Measurements from ENCODE around the gene SMO.

Gene SMO

GRCh38 chr7:129227646-129228578 lies 39.5 kb downstream of the SMO start:
- POLR2A ChIA-PET = no interaction called here
- TF ChIP-seq FOXM1 (IDR thresholded peaks at IDR 0.05; ENCODE audit: borderline replicate concordance) (no peak), SUZ12 (IDR thresholded peaks at IDR 0.05) (no peak), LEF1 (IDR thresholded peaks at IDR 0.05; ENCODE audit: borderline replicate concordance) (no peak), TARDBP (IDR thresholded peaks at IDR 0.05) (no peak), ZNF384 (IDR thresholded peaks at IDR 0.05) (0 out of 2 replicates have a peak, but pooled peaks have one; percentile 2), FOXK2 (IDR thresholded peaks at IDR 0.05) (no peak), L3MBTL2 (conservative IDR thresholded peaks at IDR 0.05) (no peak)
- TF ChIP-seq, protein P1, sequence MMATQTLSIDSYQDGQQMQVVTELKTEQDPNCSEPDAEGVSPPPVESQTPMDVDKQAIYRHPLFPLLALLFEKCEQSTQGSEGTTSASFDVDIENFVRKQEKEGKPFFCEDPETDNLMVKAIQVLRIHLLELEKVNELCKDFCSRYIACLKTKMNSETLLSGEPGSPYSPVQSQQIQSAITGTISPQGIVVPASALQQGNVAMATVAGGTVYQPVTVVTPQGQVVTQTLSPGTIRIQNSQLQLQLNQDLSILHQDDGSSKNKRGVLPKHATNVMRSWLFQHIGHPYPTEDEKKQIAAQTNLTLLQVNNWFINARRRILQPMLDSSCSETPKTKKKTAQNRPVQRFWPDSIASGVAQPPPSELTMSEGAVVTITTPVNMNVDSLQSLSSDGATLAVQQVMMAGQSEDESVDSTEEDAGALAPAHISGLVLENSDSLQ (IDR thresholded peaks at IDR 0.05) = peak; percentile 56
- CTCF ChIA-PET = interaction anchor here (1.2 kb wide), 1 partner anchor 64 kb away, joined by 3 read pairs; no protein-coding TSS in a partner anchor
- DNase-seq (ENCODE audit: extremely low spot score) = no peak

DNA sequence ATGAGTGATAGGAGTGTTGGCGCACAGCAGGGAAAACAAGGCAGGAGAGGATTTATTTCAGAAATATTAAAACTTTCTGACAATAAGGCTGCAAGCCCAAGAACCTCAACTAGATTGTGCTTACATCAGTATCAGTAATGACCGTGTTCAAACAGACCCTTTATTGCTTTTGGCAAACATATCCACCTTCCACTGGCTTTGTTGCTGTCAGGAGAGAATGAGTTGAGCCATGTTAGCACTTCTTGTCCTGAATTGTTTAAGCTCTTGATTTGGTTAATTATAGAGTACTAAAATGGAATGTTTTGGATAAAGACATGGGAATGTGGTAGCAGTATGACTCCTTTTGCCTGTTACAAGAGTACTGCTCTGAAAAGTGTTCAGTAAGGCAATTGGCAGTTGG lies 40.2 kb downstream of the SMO start:
- TF ChIP-seq LEF1 (IDR thresholded peaks at IDR 0.05; ENCODE audit: borderline replicate concordance) (no peak), ELF4 (IDR thresholded peaks at IDR 0.05) (no peak), TARDBP (IDR thresholded peaks at IDR 0.05) (no peak), NFRKB (IDR thresholded peaks at IDR 0.05) (no peak), ZNF384 (IDR thresholded peaks at IDR 0.05) (no peak), CTBP1 (IDR thresholded peaks at IDR 0.05; ENCODE audit: borderline replicate concordance) (no peak), FOXK2 (IDR thresholded peaks at IDR 0.05) (no peak), SUZ12 (IDR thresholded peaks at IDR 0.05) (no peak)
- TF ChIP-seq, protein P1 (IDR thresholded peaks at IDR 0.05) = no peak
- CTCF ChIA-PET = no interaction called here
- POLR2A ChIA-PET = no interaction called here
- DNase-seq (ENCODE audit: extremely low spot score) = no peak

- CTCF ChIA-PET = interaction anchor here (0.9 kb wide), 1 partner anchor 13 kb away, joined by 4 read pairs; no protein-coding TSS in a partner anchor
These were observed 43.2 kb downstream of the SMO start for GRCh38 chr7:129231666-129232065.

GRCh38 chr7:129238546-129238945 lies 50.1 kb downstream of the SMO start:
- TF ChIP-seq SP1 (IDR thresholded peaks at IDR 0.05) (no peak), ELF4 (IDR thresholded peaks at IDR 0.05) (no peak), SUZ12 (IDR thresholded peaks at IDR 0.05) (no peak), LEF1 (IDR thresholded peaks at IDR 0.05; ENCODE audit: borderline replicate concordance) (no peak), CTBP1 (IDR thresholded peaks at IDR 0.05; ENCODE audit: borderline replicate concordance) (no peak), BHLHE40 (IDR thresholded peaks at IDR 0.05; ENCODE audit: borderline replicate concordance) (no peak), ARNT (IDR thresholded peaks at IDR 0.05) (no peak), FOXA1 (IDR thresholded peaks at IDR 0.05) (no peak), ZNF384 (IDR thresholded peaks at IDR 0.05) (no peak), FOXM1 (IDR thresholded peaks at IDR 0.05; ENCODE audit: borderline replicate concordance) (no peak), L3MBTL2 (conservative IDR thresholded peaks at IDR 0.05) (no peak), FOXK2 (IDR thresholded peaks at IDR 0.05) (no peak), HDGF (IDR thresholded peaks at IDR 0.05; ENCODE audit: borderline replicate concordance) (no peak), NFRKB (IDR thresholded peaks at IDR 0.05) (no peak), TARDBP (IDR thresholded peaks at IDR 0.05) (no peak)
- TF ChIP-seq, protein P1 (IDR thresholded peaks at IDR 0.05) = no peak
- ChIA-PET CTCF (interaction anchor here (0.6 to 0.7 kb wide), 2 partner anchors 239 to 764 kb away, joined by 4 to 9 read pairs; no protein-coding TSS in a partner anchor), POLR2A (no interaction called here)
- DNase-seq (ENCODE audit: extremely low spot score) = no peak

More at GRCh38 chr7:129231666-129232065, 43.2 kb downstream of the SMO start:
- TF ChIP-seq FOXM1 (IDR thresholded peaks at IDR 0.05; ENCODE audit: borderline replicate concordance) (no peak), FOXA1 (IDR thresholded peaks at IDR 0.05) (no peak), FOXK2 (IDR thresholded peaks at IDR 0.05) (no peak), ARNT (IDR thresholded peaks at IDR 0.05) (no peak), L3MBTL2 (conservative IDR thresholded peaks at IDR 0.05) (no peak), TARDBP (IDR thresholded peaks at IDR 0.05) (no peak), BHLHE40 (IDR thresholded peaks at IDR 0.05; ENCODE audit: borderline replicate concordance) (no peak), NFRKB (IDR thresholded peaks at IDR 0.05) (no peak), ZNF384 (IDR thresholded peaks at IDR 0.05) (no peak), CTBP1 (IDR thresholded peaks at IDR 0.05; ENCODE audit: borderline replicate concordance) (no peak), HDGF (IDR thresholded peaks at IDR 0.05; ENCODE audit: borderline replicate concordance) (no peak), LEF1 (IDR thresholded peaks at IDR 0.05; ENCODE audit: borderline replicate concordance) (no peak), ELF4 (IDR thresholded peaks at IDR 0.05) (no peak), SP1 (IDR thresholded peaks at IDR 0.05) (no peak), SUZ12 (IDR thresholded peaks at IDR 0.05) (no peak)
- TF ChIP-seq, protein P1 (IDR thresholded peaks at IDR 0.05) = no peak
- POLR2A ChIA-PET = no interaction called here
- no peak for DNase-seq (ENCODE audit: extremely low spot score)

DNA sequence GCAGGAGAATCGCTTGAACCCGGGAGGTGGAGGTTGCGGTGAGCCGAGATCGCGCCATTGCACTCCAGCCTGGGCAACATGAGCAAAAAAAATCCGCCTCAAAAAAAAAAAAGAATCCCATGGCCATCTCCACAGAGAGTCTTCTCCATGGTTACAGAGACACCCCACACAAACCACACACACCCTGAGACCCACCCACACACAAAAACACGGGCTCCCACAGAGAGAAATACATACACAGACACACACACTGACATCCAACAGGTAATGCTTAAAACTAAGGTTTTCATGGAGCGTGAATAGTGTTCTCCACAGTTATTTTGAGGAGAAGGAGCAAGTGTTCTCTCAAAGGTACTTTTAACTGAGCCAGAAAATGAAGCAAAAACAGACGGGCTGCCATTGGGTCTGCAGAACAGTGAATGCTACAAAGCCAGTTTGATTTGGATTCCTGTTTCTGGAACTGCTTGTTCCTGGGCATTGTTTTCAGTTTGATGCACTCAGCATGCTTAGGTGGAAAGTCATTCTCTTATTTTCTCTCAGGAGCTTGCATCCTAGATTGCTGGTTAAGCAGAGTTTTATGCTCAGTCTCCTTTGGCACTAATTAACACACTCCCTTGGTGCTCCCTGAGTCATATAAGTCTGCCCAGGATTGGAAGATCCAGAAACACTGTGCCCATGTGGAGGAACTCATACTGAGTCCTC lies 51.8 kb downstream of the SMO start:
- no peak for TF ChIP-seq LEF1 (IDR thresholded peaks at IDR 0.05; ENCODE audit: borderline replicate concordance)
- no peak for TF ChIP-seq FOXK2 (IDR thresholded peaks at IDR 0.05)
- TF ChIP-seq SUZ12 (IDR thresholded peaks at IDR 0.05) = no peak
- TF ChIP-seq HDGF (IDR thresholded peaks at IDR 0.05; ENCODE audit: borderline replicate concordance) = no peak
- TF ChIP-seq, protein P1 (IDR thresholded peaks at IDR 0.05) = no peak
- no peak for TF ChIP-seq CTBP1 (IDR thresholded peaks at IDR 0.05; ENCODE audit: borderline replicate concordance)
- TF ChIP-seq TARDBP (IDR thresholded peaks at IDR 0.05) = no peak
- TF ChIP-seq SP1 (IDR thresholded peaks at IDR 0.05) = no peak
- no peak for TF ChIP-seq BHLHE40 (IDR thresholded peaks at IDR 0.05; ENCODE audit: borderline replicate concordance)
- no peak for TF ChIP-seq ELF4 (IDR thresholded peaks at IDR 0.05)
- TF ChIP-seq ARNT (IDR thresholded peaks at IDR 0.05) = no peak
- no peak for TF ChIP-seq L3MBTL2 (conservative IDR thresholded peaks at IDR 0.05)
- ChIA-PET CTCF (interaction anchor here (1.1 kb wide), 1 partner anchor 21 kb away, joined by 3 read pairs; no protein-coding TSS in a partner anchor), POLR2A (no interaction called here)
- no peak for DNase-seq (ENCODE audit: extremely low spot score)

All from HEK293T (cell line).